Activated CD4-positive, alpha-beta T cell treated with anti-CD3 and anti-CD28 coated beads for 24 hours (primary cell): Measurements from ENCODE around the gene NRF1.

Experiments used
- DNase-seq, 2 donors: peaks; one replicate each; pipeline ENCODE4 v3.0.0-alpha.2; 2020; ENCODE audit warnings: low read depth in 2 of 2

Gene NRF1

GRCh38 chr7:129771201-129771927, 159.8 kb downstream of the NRF1 start:
- DNase-seq, result no peak

DNA sequence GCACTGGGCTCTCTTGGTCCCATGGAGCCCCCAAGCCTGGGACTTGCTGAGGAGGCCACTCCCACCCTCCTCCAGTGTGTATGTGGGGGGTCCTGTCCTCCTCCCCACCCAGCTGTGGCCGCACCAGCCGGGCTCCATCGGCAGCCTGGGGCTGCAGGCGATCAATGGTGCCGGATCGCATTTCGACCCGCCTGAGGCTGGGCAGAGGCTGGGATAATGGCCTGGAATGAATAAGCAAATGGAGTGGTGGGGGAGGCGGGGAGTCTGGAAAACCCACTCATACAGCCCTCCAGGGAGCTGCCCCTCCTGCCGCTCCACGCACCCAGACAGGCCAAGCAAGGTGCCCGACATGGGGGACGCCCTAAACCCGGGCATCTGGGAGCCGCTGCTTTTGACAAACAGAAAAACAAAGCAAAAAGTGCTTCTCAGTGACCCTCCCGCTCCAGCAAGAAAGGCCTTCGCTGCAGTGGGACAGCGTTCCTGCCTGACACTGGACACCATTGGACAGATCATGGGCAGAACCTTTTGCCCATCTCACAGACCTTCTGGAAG, 160.5 kb downstream of the NRF1 start:
- no peak for DNase-seq

- DNase-seq, result no peak
Observed at GRCh38 chr7:129772646-129773280, 161.2 kb downstream of the NRF1 start.

DNA sequence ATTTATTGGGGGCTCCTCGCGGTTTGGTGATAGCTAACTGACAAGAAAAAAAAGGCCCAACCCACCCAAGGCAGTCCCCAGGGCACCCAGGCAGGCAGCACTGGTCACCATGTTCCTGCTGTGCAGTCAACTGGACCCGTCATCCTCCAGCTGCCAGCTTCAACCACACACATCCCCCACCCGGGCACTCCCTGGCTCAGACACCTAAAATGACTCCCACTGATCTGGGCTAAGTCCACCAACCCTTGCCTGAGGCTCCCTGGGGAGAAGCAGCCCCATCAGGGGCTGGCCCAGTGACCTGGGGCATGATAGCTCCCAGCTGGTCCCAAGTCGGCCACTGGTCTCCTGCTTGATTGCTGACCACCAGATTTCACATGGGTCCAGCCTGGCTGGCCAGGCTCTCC, 161.8 kb downstream of the NRF1 start:
- DNase-seq, result no peak

- no peak for DNase-seq
Observed at GRCh38 chr7:129773871-129774270, 162.4 kb downstream of the NRF1 start.

- no peak for DNase-seq
Observed at GRCh38 chr7:129774359-129774758, 162.8 kb downstream of the NRF1 start.

GRCh38 chr7:129774871-129775694, 163.6 kb downstream of the NRF1 start:
- DNase-seq, result no peak

DNA sequence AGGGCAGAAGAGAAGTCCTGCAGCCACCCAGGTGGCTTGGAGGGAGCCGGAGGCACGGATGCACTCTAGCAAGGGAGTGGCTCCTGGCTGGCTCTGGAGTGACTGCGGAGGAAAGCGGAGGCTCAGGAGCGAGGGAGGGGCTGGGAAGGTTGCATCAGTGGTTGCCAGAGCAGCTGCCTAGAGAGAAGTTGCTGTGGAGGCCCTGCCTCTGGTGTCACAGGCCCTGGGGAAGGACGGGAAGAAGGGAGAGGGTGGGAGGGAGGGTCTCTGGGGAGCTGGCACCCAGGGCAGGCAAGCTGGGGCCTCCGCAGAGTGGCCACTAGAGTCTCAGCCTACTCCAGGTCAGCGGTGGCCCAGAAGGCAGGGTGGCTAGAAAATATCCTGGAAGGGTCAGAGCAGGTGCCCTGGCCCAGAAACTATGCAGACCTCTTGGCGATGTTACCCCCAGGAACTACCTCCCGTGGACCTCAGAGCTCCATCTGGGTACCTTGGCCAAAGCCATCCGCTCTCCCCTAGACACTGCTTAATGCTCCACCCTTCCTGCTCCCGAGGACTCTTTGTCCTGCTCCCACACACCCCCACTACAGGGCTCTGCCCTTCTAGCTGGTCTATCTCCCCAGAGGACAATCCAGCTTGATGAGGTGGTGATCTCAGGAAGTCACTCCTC, 164.3 kb downstream of the NRF1 start:
- no peak for DNase-seq

DNA sequence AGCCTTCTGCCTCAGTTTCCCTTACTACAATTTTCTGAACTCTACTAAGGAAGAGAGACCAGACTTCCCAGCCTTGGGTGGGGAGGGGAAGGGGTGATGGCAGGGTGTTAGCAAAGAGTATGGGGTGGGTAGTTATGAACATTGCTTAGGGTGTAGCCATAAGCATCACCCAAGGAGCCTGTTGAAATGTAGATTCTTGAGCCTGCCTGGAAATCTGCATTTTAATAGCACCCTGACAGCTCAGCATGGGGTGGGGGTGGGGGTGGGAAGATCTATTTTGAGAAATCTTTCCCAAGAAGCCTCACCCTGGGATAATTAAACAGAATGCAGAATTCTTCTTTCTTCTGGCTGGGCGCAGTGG, 164.8 kb downstream of the NRF1 start:
- no peak for DNase-seq

GRCh38 chr7:129777195-129777844, 165.8 kb downstream of the NRF1 start:
- no peak for DNase-seq

DNA sequence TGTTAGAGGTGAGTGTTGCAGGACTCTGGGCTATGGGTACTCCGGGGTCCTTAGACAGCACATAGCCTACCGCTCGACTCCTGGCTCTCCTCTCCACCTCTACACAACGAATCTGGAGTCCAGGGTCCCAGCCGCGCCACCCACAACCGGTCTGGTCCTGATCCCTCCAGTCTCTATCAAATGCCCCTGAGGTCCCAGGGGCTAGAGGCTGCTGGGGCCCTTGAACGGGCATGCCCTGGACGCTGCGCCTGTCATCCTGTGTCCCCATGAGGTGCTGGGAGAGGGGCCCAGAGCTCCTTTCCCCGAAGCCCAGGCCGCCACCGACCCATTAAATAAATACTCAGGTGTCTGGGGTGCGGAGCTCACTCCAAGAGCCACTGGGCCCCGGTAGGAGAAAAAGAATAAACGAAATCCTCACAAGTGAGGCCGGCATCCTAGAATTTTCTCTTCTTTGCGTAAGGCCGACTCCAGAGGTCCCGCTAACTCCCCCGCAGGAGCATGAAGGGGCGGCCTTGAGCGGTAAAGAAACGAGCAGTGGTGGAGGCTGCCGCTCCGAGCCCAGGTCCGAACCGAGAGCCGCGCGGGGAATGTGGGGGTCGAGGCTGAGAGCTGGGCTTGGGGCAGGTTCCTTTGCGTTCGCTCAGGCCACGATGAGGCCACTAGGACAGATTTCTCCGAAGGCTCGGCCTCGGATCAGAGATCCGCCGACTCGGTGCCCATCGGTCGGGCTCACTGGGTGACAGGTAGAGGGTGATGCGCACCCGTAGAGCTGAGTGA, 166.7 kb downstream of the NRF1 start:
- no peak for DNase-seq

DNA sequence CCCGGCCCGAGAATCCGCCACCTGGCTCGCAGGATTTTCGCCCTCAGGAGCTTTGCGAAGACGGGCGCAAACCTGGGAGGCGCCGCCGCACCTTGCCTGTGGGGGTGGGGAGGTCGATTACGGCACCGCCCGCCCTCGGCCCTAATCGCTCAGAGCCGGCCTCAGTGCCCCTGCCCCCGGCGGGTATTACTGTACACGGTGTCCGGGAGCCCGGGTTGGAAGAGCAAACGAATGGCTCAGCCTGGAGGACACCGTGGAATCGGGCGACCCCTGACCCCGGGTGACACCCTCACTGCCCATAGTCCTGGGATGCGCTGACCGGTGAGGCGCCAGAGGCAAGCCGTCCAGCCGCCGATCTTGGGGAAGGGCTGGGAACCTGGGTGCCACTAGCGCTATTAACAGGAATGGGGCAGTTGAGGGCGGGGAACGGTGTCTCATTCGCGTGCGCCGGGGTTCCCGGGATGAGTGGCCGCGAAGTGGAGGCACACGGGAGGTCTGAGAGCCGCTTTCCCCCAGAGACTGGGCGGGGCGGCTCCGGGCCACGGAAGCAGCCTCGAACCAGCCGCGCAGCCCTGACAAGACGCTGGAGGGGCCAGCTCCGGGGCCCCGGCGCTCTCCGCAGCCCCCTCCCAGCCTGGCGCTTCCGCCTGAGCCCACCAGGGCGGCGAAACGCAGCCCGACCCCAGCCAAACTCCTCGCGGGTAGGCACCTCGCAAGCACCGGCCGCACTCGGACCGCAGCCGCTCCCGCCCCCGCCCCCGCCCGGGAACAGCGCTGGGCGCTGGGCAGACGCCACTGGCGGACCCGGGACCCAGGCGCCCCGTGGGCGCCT, 167.5 kb downstream of the NRF1 start:
- no peak for DNase-seq

DNA sequence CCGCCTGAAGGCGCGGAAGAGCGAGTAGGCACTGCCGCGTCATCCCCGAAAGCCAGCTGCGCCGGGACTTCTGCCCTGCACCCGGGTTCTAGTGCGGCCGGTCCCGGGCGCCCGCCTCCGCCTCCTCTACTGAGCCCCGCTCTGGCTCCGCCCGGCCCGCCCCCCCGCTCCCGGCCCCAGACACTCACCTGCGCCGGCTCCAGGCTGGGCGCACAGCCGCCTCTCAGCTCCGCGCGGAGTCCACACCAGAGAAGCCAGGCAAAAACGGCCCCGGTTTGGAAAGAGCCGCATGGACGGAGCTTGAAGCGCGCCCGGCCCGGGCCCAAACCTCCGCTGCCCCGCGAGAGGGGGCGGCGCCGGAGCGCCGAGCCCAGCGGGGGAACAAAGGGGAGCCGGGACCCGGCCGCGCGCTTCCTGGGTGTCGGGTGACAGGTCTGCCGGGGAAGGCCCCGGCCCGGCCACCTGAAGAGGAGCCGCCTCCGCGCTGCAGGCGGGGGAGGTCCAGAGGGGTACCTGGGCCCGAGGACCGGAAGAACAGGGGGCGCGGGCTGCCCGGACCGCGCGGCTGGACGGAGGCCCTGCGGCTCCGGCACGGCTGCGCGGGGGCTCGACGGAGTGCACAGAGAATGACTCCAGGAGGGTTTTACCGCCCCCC, 168.2 kb downstream of the NRF1 start:
- no peak for DNase-seq

DNA sequence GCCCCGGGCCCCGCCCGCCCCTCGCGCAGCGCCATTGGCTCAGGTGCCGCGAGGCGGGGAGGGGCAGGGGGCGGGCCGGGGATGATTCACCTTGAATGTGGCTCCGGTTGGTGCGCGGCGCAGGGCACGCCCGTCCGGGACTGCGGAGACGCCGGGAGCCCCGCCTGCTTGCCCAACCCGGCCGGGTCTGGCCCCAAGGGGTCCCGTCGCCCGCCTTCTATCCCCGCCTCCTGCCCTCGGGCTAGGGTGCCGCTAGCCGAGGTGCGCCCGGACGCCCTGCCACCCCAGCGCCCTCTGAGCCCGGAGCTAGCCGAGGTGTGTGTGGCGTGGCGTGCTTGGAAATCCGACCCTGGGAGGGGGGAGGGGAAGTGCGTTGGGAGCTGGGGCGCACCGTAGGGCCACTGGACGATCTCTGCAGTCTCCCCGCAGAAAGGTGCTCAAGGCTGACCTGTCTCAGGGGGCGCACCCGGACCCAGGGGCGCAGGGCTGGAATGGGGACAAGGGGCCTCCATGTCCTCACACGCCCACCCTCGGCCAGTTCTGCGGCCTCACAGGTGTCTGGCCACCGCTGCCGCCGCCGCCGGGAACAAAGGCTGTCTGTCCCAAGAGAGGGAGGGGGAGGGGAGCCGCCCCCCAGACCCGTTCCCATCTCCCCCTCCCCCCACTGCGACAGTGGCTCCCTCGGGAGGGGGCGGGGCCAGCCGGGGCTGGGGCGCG, 168.9 kb downstream of the NRF1 start:
- peak; percentile 51 to 79 for DNase-seq

DNA sequence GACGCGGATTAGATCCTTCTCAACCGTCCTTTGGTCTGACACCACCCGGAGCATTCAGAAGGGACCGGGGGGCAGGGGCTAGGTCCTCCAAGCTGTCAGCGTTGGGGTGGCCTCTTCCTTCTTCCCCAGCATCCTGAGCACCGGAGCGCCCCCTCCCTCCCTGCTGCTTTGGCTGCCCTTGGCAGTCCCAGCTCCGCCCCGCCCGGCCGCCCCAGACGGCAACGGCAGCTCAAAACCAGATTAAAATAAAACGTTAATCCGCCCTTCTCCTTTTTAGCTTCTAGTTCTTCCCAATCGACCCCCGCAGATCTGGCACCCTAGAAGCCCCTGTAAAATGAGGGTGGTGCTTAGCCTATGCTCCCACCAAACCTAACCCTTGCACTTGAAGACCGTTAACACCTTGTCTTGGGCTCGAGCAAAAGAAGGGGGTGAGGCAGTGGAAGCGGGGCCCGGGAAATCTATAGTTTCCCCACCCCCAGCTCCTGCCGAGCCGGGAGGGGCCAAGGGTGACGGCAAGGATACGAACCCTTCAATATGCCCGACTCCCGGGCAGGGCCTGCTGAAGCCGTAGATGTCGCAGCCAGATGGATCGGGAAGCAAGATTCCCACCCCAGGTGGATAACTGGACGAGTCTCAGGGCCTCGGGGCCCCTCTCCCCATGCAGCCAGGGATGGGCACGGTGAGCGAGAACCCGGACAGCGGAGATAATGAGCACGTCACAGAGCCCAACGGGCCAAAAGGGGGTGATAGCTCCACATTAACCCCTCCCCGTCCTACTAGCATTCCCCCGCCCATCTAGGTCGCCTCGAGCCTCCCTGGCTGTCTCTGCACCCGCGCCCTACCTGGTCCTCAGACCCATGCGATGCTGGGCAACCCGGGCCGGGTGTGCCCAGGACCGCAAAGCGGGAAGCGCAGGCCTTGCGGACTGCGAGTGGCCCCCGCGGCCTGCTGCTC, 169.7 kb downstream of the NRF1 start:
- no peak for DNase-seq

- DNase-seq, result no peak
Observed at GRCh38 chr7:129781928-129782817, 170.7 kb downstream of the NRF1 start.
